IMR-90 (cell line): Measurements from ENCODE around the gene PRMT2. TPM values are rescaled to one million over a fixed set of nuclear protein-coding genes. Genes with fewer than 3 reads are reported as not detected.

Source experiments
- ATAC-seq: fragments of 200-7000 bp; cut with Tn5 transposase; 2 replicates; pipeline ENCODE4 v1.9.1; 2020; ENCODE audit warnings: low read depth, mild to moderate bottlenecking, moderate library complexity
- BruUV-seq: library from RNA; stranded (reverse); fragments of 400-500 nt; replicated peaks from 2 replicates; lab custom pipeline; 2021; lab: Mats Ljungman, UMichigan
- CTCF ChIA-PET: fragments of 300-600 bp; formaldehyde crosslinking; extraction: SDS; loops from one replicate; lab custom pipeline; 2021; ENCODE audit warnings: antibody characterized with exemption; lab: Yijun Ruan, JAX
- POLR2A ChIA-PET: fragments of 300-600 bp; sonication (Branson Sonifier 250); formaldehyde crosslinking; loops from one replicate; lab custom pipeline; 2022; ENCODE audit warnings: antibody characterized with exemption; ENCODE audit not compliant: unreplicated experiment; lab: Charles Lee
- DNase-seq: peaks from one replicate; pipeline ENCODE4 v3.0.0; 2013
- H2AFZ ChIP-seq: replicated peaks from 2 replicates; pipeline ENCODE3; 2013; ENCODE audit warnings: low read length, mild to moderate bottlenecking; ENCODE audit not compliant: poor library complexity
- H2AK5ac ChIP-seq: 2 replicates; pipeline ENCODE4 v1.6.1; 2013; ENCODE audit warnings: low read depth, low read length, inconsistent platforms
- H2AK9ac ChIP-seq: replicated peaks from 2 replicates; pipeline ENCODE3; 2013; ENCODE audit warnings: mild to moderate bottlenecking, low read depth, low read length, moderate library complexity; ENCODE audit not compliant: poor library complexity
- H2BK120ac ChIP-seq: 2 replicates; pipeline ENCODE4 v1.6.1; 2013; ENCODE audit warnings: low read depth, low read length, inconsistent platforms
- H2BK15ac ChIP-seq: 3 replicates; pipeline ENCODE4 v1.6.1; 2013; ENCODE audit warnings: low read depth, low read length, inconsistent platforms
- H2BK20ac ChIP-seq: 2 replicates; pipeline ENCODE4 v1.6.1; 2013; ENCODE audit warnings: low read depth, mild to moderate bottlenecking, inconsistent platforms, low read length, moderate library complexity
- H2BK5ac ChIP-seq: 2 replicates; pipeline ENCODE4 v1.6.1; 2013; ENCODE audit warnings: mild to moderate bottlenecking, low read depth, low read length, inconsistent platforms; ENCODE audit not compliant: poor library complexity, severe bottlenecking
- H3K14ac ChIP-seq: replicated peaks from 2 replicates; pipeline ENCODE4 v1.6.1; 2013; ENCODE audit warnings: low read depth, low read length, inconsistent platforms
- H3K18ac ChIP-seq: 2 replicates; pipeline ENCODE4 v1.6.1; 2013; ENCODE audit warnings: low read depth, low read length, control low read depth
- H3K23ac ChIP-seq: 2 replicates; pipeline ENCODE4 v1.6.1; 2013; ENCODE audit warnings: low read depth, low read length, inconsistent platforms
- H3K27ac ChIP-seq: 2 replicates; pipeline ENCODE4 v1.5.1; 2013; ENCODE audit warnings: mild to moderate bottlenecking, control low read depth, low read length; ENCODE audit not compliant: insufficient read depth
- H3K27me3 ChIP-seq: 2 replicates; pipeline ENCODE4 v1.6.1; 2013; ENCODE audit warnings: low read length; ENCODE audit not compliant: control insufficient read depth, insufficient read depth
- H3K36me3 ChIP-seq: 2 replicates; pipeline ENCODE4 v1.6.1; 2013; ENCODE audit warnings: low read length, mixed read lengths; ENCODE audit not compliant: control insufficient read depth, insufficient read depth
- H3K4ac ChIP-seq: 2 replicates; pipeline ENCODE4 v1.6.1; 2013; ENCODE audit warnings: low read depth, low read length, inconsistent platforms
- H3K4me1 ChIP-seq: 2 replicates; pipeline ENCODE4 v1.6.1; 2013; ENCODE audit warnings: low read length, mixed read lengths; ENCODE audit not compliant: control insufficient read depth, insufficient read depth
- H3K4me2 ChIP-seq: 2 replicates; pipeline ENCODE4 v1.6.1; 2013; ENCODE audit warnings: low read depth, mild to moderate bottlenecking, control low read depth, low read length, moderate library complexity
- H3K4me3 ChIP-seq: 2 replicates; pipeline ENCODE4 v1.5.1; 2013; ENCODE audit warnings: low read depth, mild to moderate bottlenecking, control low read depth, low read length, moderate library complexity; ENCODE audit not compliant: insufficient read depth
- H3K56ac ChIP-seq: 2 replicates; pipeline ENCODE4 v1.6.1; 2013; ENCODE audit warnings: low read length, inconsistent platforms; ENCODE audit not compliant: insufficient read depth; ENCODE audit errors: extremely low read depth
- H3K79me1 ChIP-seq, 2 experiments: 2 replicates each; pipeline ENCODE4 v1.6.1; 2013; ENCODE audit warnings: low read length in 2 of 2, inconsistent platforms in 1 of 2, low read depth in 1 of 2
- H3K9ac ChIP-seq: 2 replicates; pipeline ENCODE4 v1.6.1; 2013; ENCODE audit warnings: low read depth, low read length, control low read depth
- H3K9me1 ChIP-seq: 2 replicates; pipeline ENCODE4 v1.6.1; 2013; ENCODE audit warnings: low read length, inconsistent platforms; ENCODE audit not compliant: insufficient read depth
- H3K9me3 ChIP-seq: 2 replicates; pipeline ENCODE4 v1.6.1; 2013; ENCODE audit warnings: low read length; ENCODE audit not compliant: control insufficient read depth, insufficient read depth
- H4K20me1 ChIP-seq: 2 replicates; pipeline ENCODE4 v1.6.1; 2013; ENCODE audit warnings: low read length, inconsistent platforms; ENCODE audit not compliant: insufficient read depth
- H4K5ac ChIP-seq: 2 replicates; pipeline ENCODE4 v1.6.1; 2013; ENCODE audit warnings: mild to moderate bottlenecking, low read depth, low read length, control low read depth
- H4K8ac ChIP-seq, 2 experiments: 2 replicates each; pipeline ENCODE4 v1.6.1; 2013; ENCODE audit warnings: low read depth in 2 of 2, low read length in 2 of 2, control low read depth in 1 of 2, inconsistent platforms in 1 of 2
- H4K91ac ChIP-seq: 2 replicates; pipeline ENCODE4 v1.6.1; 2013; ENCODE audit warnings: low read depth, low read length, inconsistent platforms; ENCODE audit not compliant: insufficient read depth
- CHD1 ChIP-seq: IDR thresholded peaks from 2 replicates; pipeline ENCODE4 v1.6.1; 2012; ENCODE audit warnings: low read depth, low read length, improper control_type of control experiment
- RAD21 ChIP-seq: IDR thresholded peaks from 2 replicates; pipeline ENCODE4 v1.6.1; 2012; ENCODE audit warnings: low read length, improper control_type of control experiment
- RCOR1 ChIP-seq: IDR thresholded peaks from 2 replicates; pipeline ENCODE4 v1.6.1; 2012; ENCODE audit warnings: mild to moderate bottlenecking, low read length, improper control_type of control experiment; ENCODE audit not compliant: insufficient replicate concordance
- RFX5 ChIP-seq: IDR thresholded peaks from 2 replicates; pipeline ENCODE4 v1.8.0; 2012; ENCODE audit warnings: low read depth, mild to moderate bottlenecking, low read length, moderate library complexity
- WGBS, 2 experiments: methylation state at CpG; one replicate each; pipeline versions ENCODE4 v1.1.5 to v1.1.7; 2013; ENCODE audit warnings: missing lambda C conversion rate in 2 of 2; ENCODE audit not compliant: insufficient read length in 1 of 2; ENCODE audit errors: extremely low coverage in 2 of 2; 5-methylcytosine and 5-hydroxymethylcytosine counted together
- dilution Hi-C: fragments of 300-500 bp; cut with HindIII; formaldehyde crosslinking; loops from one replicate; pipeline ENCODE4 v1.14.3; 2018; ENCODE audit warnings: low sequenced_read_pairs; ENCODE audit not compliant: unreplicated experiment
- in situ Hi-C: fragments of 300-500 bp; cut with MboI; formaldehyde crosslinking; loops from 3 replicates; pipeline ENCODE4 v1.14.3; 2019; ENCODE audit warnings: low sequenced_read_pairs, inconsistent platforms, mixed read lengths
- intact Hi-C: fragments of 100-400 bp; cut with micrococcal nuclease; formaldehyde crosslinking; loops from 2 replicates; pipeline ENCODE4 v1.10.0; 2022
- polyA plus RNA-seq, 3 experiments: library from polyadenylated mRNA; depleted of rRNA; stranded (reverse); fragments of >200 nt; gene quantifications; 2 replicates each; pipeline ENCODE4 v1.2.3, GENCODE V29; 2012; ENCODE audit warnings: low replicate concordance in 1 of 3
- total RNA-seq: library from RNA; depleted of rRNA; stranded (reverse); fragments of >200 nt; gene quantifications from 2 replicates; pipeline ENCODE4 v1.2.3, GENCODE V29; 2012

Gene PRMT2
- total and polyA plus RNA-seq, 2 of the 4 experiments (the other 2 are of a cell fraction): 126 to 159 TPM

GRCh38 chr21:46660505-46660904 lies 25.0 kb downstream of the PRMT2 start:
- no peak overlapping the region for H2BK15ac ChIP-seq
- H2AK5ac ChIP-seq: no peak overlapping the region
- ChIA-PET CTCF (no interaction called here), POLR2A (no interaction called here)
- H3K79me1 ChIP-seq: peaks cover 18 to 21% of the 10 kb centered on the region in 2 experiments
- no peak overlapping the region for H3K4me2 ChIP-seq
- no peak overlapping the region for H2AK9ac ChIP-seq
- H4K20me1 ChIP-seq: no peaks in the 10 kb centered on the region
- H3K9me1 ChIP-seq: peaks cover 6% of the 10 kb centered on the region
- H4K91ac ChIP-seq: no peak overlapping the region
- no peaks in the 10 kb centered on the region for H3K4me1 ChIP-seq
- peaks cover 35% of the 10 kb centered on the region for H3K36me3 ChIP-seq
- H3K27ac ChIP-seq: no peak overlapping the region
- no peak overlapping the region for H3K4me3 ChIP-seq
- ATAC-seq (no peak), DNase-seq (no peak)
- in situ Hi-C loops (no loop called here), intact Hi-C loops (no loop called here), dilution Hi-C loops (no loop called here)
- H3K9ac ChIP-seq: no peak overlapping the region
- H3K56ac ChIP-seq: no peak overlapping the region
- WGBS, 2 experiments: 100% methylated on average over 1 of the region's 8 CpGs; no CpG with 5 or more reads in 1 of the 2 experiments
- H3K23ac ChIP-seq: no peak overlapping the region
- H4K5ac ChIP-seq: no peak overlapping the region
- no peak for TF ChIP-seq RCOR1
- TF ChIP-seq RAD21: no peak
- TF ChIP-seq CHD1: no peak
- no peak for TF ChIP-seq RFX5
- no peak overlapping the region for H3K14ac ChIP-seq
- H2AFZ ChIP-seq: no peak overlapping the region
- H4K8ac ChIP-seq: no peak overlapping the region
- no peak overlapping the region for H2BK5ac ChIP-seq
- no peak overlapping the region for H3K18ac ChIP-seq
- BruUV-seq: no TSS peak
- H3K9me3 ChIP-seq: no peaks in the 10 kb centered on the region
- H2BK120ac ChIP-seq: no peak overlapping the region
- H2BK20ac ChIP-seq: no peak overlapping the region
- no peaks in the 10 kb centered on the region for H3K27me3 ChIP-seq
- H3K4ac ChIP-seq: no peak overlapping the region
